Measurements from ENCODE around the gene ADTRP. TPM values are rescaled to one million over a fixed set of nuclear protein-coding genes. Genes with fewer than 3 reads are reported as not detected.
A peak's percentile ranks its signal among the peaks of the same experiment; 100 is the strongest.

ADTRP gene
- total RNA-seq, 2 donors from 2014 or later, result 0.74 to 1.0 TPM

- TF ChIP-seq POLR2A (IDR thresholded peaks at IDR 0.05) (no peak), CTCF (IDR thresholded peaks at IDR 0.05) (no peak), POLR2AphosphoS5 (IDR thresholded peaks at IDR 0.05) (no peak)
- no peaks in the 10 kb centered on the region for H3K4me1 ChIP-seq (replicated peaks)
- no peak overlapping the region for H3K4me3 ChIP-seq
- no peaks in the 10 kb centered on the region for H3K9me3 ChIP-seq
- no peaks in the 10 kb centered on the region for H3K27me3 ChIP-seq (replicated peaks; ENCODE audit: insufficient read depth)
- H3K27ac ChIP-seq, result no peak overlapping the region
- WGBS, result 75% methylated on average over 12 of the region's 12 CpGs
- DNase-seq (ENCODE audit: low spot score), result no peak
- no peaks in the 10 kb centered on the region for H3K36me3 ChIP-seq
- intact Hi-C loops (cut with DNase I), result no loop called here
Measured at GRCh38 chr6:11810854-11811643, 32.4 kb upstream of the ADTRP start.

- intact Hi-C loops (cut with DNase I), result no loop called here
- 7% methylated on average over 1 of the region's 1 CpG for WGBS
- Histone ChIP-seq H3K36me3 (no peaks in the 10 kb centered on the region), H3K27ac (no peak overlapping the region), H3K4me1 (replicated peaks) (no peaks in the 10 kb centered on the region), H3K9me3 (no peaks in the 10 kb centered on the region), H3K4me3 (no peak overlapping the region), H3K27me3 (replicated peaks; ENCODE audit: insufficient read depth) (no peaks in the 10 kb centered on the region)
- TF ChIP-seq POLR2A (IDR thresholded peaks at IDR 0.05) (no peak), CTCF (IDR thresholded peaks at IDR 0.05) (no peak), POLR2AphosphoS5 (IDR thresholded peaks at IDR 0.05) (no peak)
- DNase-seq (ENCODE audit: low spot score), result peak; percentile 24
Measured at GRCh38 chr6:11810039-11810541, 31.5 kb upstream of the ADTRP start.

- Histone ChIP-seq H3K36me3 (no peaks in the 10 kb centered on the region), H3K9me3 (no peaks in the 10 kb centered on the region), H3K4me3 (no peak overlapping the region), H3K4me1 (replicated peaks) (no peaks in the 10 kb centered on the region), H3K27me3 (replicated peaks; ENCODE audit: insufficient read depth) (no peaks in the 10 kb centered on the region), H3K27ac (no peak overlapping the region)
- TF ChIP-seq POLR2A (IDR thresholded peaks at IDR 0.05) (no peak), CTCF (IDR thresholded peaks at IDR 0.05) (no peak), POLR2AphosphoS5 (IDR thresholded peaks at IDR 0.05) (no peak)
- intact Hi-C loops (cut with DNase I), result no loop called here
- DNase-seq (ENCODE audit: low spot score), result no peak
- WGBS, result 86% methylated on average over 8 of the region's 8 CpGs
Measured at GRCh38 chr6:11808054-11808453, 29.5 kb upstream of the ADTRP start.

GRCh38 chr6:11806561-11807317 lies 28.1 kb upstream of the ADTRP start:
- intact Hi-C loops (cut with DNase I), result no loop called here
- Histone ChIP-seq H3K27me3 (replicated peaks; ENCODE audit: insufficient read depth) (no peaks in the 10 kb centered on the region), H3K36me3 (no peaks in the 10 kb centered on the region), H3K4me1 (replicated peaks) (no peaks in the 10 kb centered on the region), H3K27ac (no peak overlapping the region), H3K4me3 (no peak overlapping the region), H3K9me3 (no peaks in the 10 kb centered on the region)
- TF ChIP-seq POLR2A (IDR thresholded peaks at IDR 0.05) (no peak), CTCF (IDR thresholded peaks at IDR 0.05) (no peak), POLR2AphosphoS5 (IDR thresholded peaks at IDR 0.05) (no peak)
- DNase-seq (ENCODE audit: low spot score), result no peak
- WGBS, result 62% methylated on average over 15 of the region's 15 CpGs
